Measurements from ENCODE around the gene DIPK1B. TPM values are rescaled to one million over a fixed set of nuclear protein-coding genes. Genes with fewer than 3 reads are reported as not detected.

The DIPK1B gene
- total and polyA plus RNA-seq, 10 of the 15 experiments (the other 5 are each of a cell fraction or from before 2014, with no cell fraction given) = 0.08 to 0.28 (median 0.13) TPM; not detected in 3

DNA sequence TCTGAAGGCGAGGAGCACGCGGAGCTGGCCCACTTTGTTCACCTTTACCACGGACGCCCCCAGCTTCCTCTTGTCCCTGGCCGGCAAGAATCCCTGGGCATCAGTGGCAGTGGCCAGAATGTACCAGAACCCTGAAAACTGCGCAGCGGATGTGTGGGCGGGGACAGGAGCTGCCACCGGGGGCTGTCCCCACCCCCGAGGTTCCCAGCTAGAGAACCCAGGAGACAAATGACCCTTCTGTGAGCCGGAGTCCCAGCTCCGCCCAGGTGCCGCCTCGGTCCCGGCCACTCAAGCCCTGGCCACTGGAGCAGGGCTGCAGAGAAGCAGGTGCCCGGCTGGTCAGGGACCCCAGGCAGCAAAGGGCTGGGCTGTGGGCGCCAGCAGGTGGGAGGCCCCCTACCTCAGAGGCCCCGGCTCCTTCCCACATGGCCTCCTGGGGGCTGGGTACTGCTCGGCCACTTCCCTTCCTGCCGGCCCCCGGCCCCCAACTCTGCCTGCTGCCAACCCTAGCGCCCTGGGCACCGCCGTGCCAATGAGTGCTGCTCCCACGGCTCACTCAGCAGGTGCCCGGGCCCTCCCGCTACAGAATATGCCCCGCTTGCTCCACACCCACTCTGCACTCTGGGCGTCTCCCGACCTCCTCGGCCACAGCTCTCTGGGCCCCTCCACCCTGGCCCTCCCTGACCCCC is 29.7 kb downstream of the DIPK1B start (continued):
- TF ChIP-seq, protein P1, sequence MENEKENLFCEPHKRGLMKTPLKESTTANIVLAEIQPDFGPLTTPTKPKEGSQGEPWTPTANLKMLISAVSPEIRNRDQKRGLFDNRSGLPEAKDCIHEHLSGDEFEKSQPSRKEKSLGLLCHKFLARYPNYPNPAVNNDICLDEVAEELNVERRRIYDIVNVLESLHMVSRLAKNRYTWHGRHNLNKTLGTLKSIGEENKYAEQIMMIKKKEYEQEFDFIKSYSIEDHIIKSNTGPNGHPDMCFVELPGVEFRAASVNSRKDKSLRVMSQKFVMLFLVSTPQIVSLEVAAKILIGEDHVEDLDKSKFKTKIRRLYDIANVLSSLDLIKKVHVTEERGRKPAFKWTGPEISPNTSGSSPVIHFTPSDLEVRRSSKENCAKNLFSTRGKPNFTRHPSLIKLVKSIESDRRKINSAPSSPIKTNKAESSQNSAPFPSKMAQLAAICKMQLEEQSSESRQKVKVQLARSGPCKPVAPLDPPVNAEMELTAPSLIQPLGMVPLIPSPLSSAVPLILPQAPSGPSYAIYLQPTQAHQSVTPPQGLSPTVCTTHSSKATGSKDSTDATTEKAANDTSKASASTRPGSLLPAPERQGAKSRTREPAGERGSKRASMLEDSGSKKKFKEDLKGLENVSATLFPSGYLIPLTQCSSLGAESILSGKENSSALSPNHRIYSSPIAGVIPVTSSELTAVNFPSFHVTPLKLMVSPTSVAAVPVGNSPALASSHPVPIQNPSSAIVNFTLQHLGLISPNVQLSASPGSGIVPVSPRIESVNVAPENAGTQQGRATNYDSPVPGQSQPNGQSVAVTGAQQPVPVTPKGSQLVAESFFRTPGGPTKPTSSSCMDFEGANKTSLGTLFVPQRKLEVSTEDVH (IDR thresholded peaks at IDR 0.05; ENCODE audit: low read depth, partially characterized antibody) = no peak
- TF ChIP-seq CHD1 (IDR thresholded peaks at IDR 0.05; ENCODE audit: low read depth, low read length) (no peak), ZNF207 (IDR thresholded peaks at IDR 0.05; ENCODE audit: borderline replicate concordance) (no peak), TBL1XR1 (IDR thresholded peaks at IDR 0.05; ENCODE audit: low read depth, low read length) (no peak), EED (IDR thresholded peaks at IDR 0.05; ENCODE audit: low read depth) (0 out of 2 replicates have a peak, but pooled peaks have one; percentile 7), HDAC6 (IDR thresholded peaks at IDR 0.05; ENCODE audit: unreplicated experiment) (no peak), POLR2AphosphoS2 (IDR thresholded peaks at IDR 0.05; ENCODE audit: low read depth, low read length) (no peak)
- TF ChIP-seq, protein P2, sequence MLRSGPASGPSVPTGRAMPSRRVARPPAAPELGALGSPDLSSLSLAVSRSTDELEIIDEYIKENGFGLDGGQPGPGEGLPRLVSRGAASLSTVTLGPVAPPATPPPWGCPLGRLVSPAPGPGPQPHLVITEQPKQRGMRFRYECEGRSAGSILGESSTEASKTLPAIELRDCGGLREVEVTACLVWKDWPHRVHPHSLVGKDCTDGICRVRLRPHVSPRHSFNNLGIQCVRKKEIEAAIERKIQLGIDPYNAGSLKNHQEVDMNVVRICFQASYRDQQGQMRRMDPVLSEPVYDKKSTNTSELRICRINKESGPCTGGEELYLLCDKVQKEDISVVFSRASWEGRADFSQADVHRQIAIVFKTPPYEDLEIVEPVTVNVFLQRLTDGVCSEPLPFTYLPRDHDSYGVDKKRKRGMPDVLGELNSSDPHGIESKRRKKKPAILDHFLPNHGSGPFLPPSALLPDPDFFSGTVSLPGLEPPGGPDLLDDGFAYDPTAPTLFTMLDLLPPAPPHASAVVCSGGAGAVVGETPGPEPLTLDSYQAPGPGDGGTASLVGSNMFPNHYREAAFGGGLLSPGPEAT (IDR thresholded peaks at IDR 0.05; ENCODE audit: low read depth) = no peak
- TF ChIP-seq, protein P3, sequence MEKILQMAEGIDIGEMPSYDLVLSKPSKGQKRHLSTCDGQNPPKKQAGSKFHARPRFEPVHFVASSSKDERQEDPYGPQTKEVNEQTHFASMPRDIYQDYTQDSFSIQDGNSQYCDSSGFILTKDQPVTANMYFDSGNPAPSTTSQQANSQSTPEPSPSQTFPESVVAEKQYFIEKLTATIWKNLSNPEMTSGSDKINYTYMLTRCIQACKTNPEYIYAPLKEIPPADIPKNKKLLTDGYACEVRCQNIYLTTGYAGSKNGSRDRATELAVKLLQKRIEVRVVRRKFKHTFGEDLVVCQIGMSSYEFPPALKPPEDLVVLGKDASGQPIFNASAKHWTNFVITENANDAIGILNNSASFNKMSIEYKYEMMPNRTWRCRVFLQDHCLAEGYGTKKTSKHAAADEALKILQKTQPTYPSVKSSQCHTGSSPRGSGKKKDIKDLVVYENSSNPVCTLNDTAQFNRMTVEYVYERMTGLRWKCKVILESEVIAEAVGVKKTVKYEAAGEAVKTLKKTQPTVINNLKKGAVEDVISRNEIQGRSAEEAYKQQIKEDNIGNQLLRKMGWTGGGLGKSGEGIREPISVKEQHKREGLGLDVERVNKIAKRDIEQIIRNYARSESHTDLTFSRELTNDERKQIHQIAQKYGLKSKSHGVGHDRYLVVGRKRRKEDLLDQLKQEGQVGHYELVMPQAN (conservative IDR thresholded peaks at IDR 0.05) = no peak
- TF ChIP-seq, protein P4, sequence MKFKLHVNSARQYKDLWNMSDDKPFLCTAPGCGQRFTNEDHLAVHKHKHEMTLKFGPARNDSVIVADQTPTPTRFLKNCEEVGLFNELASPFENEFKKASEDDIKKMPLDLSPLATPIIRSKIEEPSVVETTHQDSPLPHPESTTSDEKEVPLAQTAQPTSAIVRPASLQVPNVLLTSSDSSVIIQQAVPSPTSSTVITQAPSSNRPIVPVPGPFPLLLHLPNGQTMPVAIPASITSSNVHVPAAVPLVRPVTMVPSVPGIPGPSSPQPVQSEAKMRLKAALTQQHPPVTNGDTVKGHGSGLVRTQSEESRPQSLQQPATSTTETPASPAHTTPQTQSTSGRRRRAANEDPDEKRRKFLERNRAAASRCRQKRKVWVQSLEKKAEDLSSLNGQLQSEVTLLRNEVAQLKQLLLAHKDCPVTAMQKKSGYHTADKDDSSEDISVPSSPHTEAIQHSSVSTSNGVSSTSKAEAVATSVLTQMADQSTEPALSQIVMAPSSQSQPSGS (IDR thresholded peaks at IDR 0.05; ENCODE audit: low read length) = no peak
- TF ChIP-seq, protein P5, sequence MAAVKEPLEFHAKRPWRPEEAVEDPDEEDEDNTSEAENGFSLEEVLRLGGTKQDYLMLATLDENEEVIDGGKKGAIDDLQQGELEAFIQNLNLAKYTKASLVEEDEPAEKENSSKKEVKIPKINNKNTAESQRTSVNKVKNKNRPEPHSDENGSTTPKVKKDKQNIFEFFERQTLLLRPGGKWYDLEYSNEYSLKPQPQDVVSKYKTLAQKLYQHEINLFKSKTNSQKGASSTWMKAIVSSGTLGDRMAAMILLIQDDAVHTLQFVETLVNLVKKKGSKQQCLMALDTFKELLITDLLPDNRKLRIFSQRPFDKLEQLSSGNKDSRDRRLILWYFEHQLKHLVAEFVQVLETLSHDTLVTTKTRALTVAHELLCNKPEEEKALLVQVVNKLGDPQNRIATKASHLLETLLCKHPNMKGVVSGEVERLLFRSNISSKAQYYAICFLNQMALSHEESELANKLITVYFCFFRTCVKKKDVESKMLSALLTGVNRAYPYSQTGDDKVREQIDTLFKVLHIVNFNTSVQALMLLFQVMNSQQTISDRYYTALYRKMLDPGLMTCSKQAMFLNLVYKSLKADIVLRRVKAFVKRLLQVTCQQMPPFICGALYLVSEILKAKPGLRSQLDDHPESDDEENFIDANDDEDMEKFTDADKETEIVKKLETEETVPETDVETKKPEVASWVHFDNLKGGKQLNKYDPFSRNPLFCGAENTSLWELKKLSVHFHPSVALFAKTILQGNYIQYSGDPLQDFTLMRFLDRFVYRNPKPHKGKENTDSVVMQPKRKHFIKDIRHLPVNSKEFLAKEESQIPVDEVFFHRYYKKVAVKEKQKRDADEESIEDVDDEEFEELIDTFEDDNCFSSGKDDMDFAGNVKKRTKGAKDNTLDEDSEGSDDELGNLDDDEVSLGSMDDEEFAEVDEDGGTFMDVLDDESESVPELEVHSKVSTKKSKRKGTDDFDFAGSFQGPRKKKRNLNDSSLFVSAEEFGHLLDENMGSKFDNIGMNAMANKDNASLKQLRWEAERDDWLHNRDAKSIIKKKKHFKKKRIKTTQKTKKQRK (IDR thresholded peaks at IDR 0.05; ENCODE audit: low read depth, low read length) = no peak
- TF ChIP-seq, protein P6, sequence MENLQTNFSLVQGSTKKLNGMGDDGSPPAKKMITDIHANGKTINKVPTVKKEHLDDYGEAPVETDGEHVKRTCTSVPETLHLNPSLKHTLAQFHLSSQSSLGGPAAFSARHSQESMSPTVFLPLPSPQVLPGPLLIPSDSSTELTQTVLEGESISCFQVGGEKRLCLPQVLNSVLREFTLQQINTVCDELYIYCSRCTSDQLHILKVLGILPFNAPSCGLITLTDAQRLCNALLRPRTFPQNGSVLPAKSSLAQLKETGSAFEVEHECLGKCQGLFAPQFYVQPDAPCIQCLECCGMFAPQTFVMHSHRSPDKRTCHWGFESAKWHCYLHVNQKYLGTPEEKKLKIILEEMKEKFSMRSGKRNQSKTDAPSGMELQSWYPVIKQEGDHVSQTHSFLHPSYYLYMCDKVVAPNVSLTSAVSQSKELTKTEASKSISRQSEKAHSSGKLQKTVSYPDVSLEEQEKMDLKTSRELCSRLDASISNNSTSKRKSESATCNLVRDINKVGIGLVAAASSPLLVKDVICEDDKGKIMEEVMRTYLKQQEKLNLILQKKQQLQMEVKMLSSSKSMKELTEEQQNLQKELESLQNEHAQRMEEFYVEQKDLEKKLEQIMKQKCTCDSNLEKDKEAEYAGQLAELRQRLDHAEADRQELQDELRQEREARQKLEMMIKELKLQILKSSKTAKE (IDR thresholded peaks at IDR 0.05; ENCODE audit: low read depth, poor library complexity, severe bottlenecking) = no peak
- TF ChIP-seq, protein P7, sequence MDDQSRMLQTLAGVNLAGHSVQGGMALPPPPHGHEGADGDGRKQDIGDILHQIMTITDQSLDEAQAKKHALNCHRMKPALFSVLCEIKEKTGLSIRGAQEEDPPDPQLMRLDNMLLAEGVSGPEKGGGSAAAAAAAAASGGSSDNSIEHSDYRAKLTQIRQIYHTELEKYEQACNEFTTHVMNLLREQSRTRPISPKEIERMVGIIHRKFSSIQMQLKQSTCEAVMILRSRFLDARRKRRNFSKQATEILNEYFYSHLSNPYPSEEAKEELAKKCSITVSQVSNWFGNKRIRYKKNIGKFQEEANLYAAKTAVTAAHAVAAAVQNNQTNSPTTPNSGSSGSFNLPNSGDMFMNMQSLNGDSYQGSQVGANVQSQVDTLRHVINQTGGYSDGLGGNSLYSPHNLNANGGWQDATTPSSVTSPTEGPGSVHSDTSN (IDR thresholded peaks at IDR 0.05; ENCODE audit: insufficient replicate concordance, low read depth, low read length) = no peak

Measured in GM12878 (cell line).